Adrenal gland (tissue), 5 donors: ENCODE data around the gene CDK6.

Experiments
- POLR2A ChIP-seq, 2 donors: fragments of 450-650 bp; IDR thresholded peaks; one replicate each; pipeline ENCODE4 v1.6.1; 2017; ENCODE audit warnings: antibody characterized with exemption in 2 of 2, mild to moderate bottlenecking in 2 of 2, moderate library complexity in 1 of 2
- TF ChIP-seq, protein P1 (sequence below), 6 experiments: fragments of 450-650 bp in 4 of 6; fragments of 200-600 bp in 2 of 6; sonication (generic) in 1 of 6; IDR thresholded peaks; 1 replicate in 5 of 6; 2 replicates in 1 of 6; pipeline versions ENCODE4 v1.5.1 to v1.8.0; 2016 to 2021; ENCODE audit warnings: antibody characterized with exemption in 6 of 6, mild to moderate bottlenecking in 2 of 6, moderate library complexity in 1 of 6
- donor health status: DM: no; HTN: no; CAD: no.

DNA sequence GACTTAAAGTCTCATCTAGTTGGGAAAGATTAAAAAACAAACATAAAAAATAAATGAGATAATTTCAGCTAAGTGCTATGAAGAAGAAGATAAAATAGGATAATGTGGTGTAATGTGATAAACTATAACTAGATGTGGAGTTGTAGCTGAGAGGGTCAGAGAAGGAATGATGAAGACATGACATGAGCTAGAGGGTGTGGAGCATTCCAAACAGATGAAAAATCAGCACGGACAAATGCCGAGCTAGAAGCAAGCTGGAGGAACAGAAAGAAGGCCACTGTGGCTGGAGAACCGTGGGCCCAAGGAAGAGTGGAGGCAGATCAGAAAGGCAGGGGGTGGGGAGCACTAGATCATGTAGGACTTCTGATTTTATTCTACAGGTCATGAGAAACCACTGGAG lies 70.6 kb downstream of the CDK6 start:
- TF ChIP-seq, protein P1, sequence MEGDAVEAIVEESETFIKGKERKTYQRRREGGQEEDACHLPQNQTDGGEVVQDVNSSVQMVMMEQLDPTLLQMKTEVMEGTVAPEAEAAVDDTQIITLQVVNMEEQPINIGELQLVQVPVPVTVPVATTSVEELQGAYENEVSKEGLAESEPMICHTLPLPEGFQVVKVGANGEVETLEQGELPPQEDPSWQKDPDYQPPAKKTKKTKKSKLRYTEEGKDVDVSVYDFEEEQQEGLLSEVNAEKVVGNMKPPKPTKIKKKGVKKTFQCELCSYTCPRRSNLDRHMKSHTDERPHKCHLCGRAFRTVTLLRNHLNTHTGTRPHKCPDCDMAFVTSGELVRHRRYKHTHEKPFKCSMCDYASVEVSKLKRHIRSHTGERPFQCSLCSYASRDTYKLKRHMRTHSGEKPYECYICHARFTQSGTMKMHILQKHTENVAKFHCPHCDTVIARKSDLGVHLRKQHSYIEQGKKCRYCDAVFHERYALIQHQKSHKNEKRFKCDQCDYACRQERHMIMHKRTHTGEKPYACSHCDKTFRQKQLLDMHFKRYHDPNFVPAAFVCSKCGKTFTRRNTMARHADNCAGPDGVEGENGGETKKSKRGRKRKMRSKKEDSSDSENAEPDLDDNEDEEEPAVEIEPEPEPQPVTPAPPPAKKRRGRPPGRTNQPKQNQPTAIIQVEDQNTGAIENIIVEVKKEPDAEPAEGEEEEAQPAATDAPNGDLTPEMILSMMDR (IDR thresholded peaks at IDR 0.05), result no peak
- TF ChIP-seq POLR2A (IDR thresholded peaks at IDR 0.05), result no peak
